ENCODE results near the gene SAV1. TPM values are rescaled to one million over a fixed set of nuclear protein-coding genes. Genes with fewer than 3 reads are reported as not detected.
"Not testable (repeated sequence)": the region's sequence is repeated elsewhere in the genome, so short reads cannot be mapped to it uniquely, and the experiment has no call there.

The SAV1 gene
- polyA plus RNA-seq (ENCODE audit: insufficient read length), result 38.8 TPM
- long read RNA-seq, donor 1, transcript SAV1-201 (5 exons, 3,063 nt), result major isoform, 10 of 11 reads
- long read RNA-seq, donor 1, partial matches to known transcripts, result 0 of 11 reads
- long read RNA-seq, donor 1, other reads (novel, unspliced or antisense), result 0 of 11 reads
- long read RNA-seq, donor 2, transcript SAV1-201 (5 exons, 3,063 nt), result major isoform, 6 of 6 reads
- long read RNA-seq, donor 2, partial matches to known transcripts, result 0 of 6 reads
- long read RNA-seq, donor 2, other reads (novel, unspliced or antisense), result 0 of 6 reads
- long read RNA-seq, donor 3, transcript SAV1-201 (5 exons, 3,063 nt), result major isoform, 9 of 9 reads
- long read RNA-seq, donor 3, partial matches to known transcripts, result 0 of 9 reads
- long read RNA-seq, donor 3, other reads (novel, unspliced or antisense), result 0 of 9 reads
- long read RNA-seq, donor 4, result 0 reads
- long read RNA-seq, donor 5, transcript SAV1-201 (5 exons, 3,063 nt), result major isoform, 9 of 9 reads
- long read RNA-seq, donor 5, partial matches to known transcripts, result 0 of 9 reads
- long read RNA-seq, donor 5, other reads (novel, unspliced or antisense), result 0 of 9 reads
- long read RNA-seq, donor 6, transcript SAV1-201 (5 exons, 3,063 nt), result major isoform, 11 of 17 reads
- long read RNA-seq, donor 6, partial matches to known transcripts, result 5 of 17 reads
- long read RNA-seq, donor 6, other reads (novel, unspliced or antisense), result 0 of 17 reads
- long read RNA-seq, donor 7, transcript SAV1-201 (5 exons, 3,063 nt), result major isoform, 18 of 19 reads
- long read RNA-seq, donor 7, partial matches to known transcripts, result 0 of 19 reads
- long read RNA-seq, donor 7, other reads (novel, unspliced or antisense), result 0 of 19 reads
- long read RNA-seq, donor 8, result 0 reads

DNA sequence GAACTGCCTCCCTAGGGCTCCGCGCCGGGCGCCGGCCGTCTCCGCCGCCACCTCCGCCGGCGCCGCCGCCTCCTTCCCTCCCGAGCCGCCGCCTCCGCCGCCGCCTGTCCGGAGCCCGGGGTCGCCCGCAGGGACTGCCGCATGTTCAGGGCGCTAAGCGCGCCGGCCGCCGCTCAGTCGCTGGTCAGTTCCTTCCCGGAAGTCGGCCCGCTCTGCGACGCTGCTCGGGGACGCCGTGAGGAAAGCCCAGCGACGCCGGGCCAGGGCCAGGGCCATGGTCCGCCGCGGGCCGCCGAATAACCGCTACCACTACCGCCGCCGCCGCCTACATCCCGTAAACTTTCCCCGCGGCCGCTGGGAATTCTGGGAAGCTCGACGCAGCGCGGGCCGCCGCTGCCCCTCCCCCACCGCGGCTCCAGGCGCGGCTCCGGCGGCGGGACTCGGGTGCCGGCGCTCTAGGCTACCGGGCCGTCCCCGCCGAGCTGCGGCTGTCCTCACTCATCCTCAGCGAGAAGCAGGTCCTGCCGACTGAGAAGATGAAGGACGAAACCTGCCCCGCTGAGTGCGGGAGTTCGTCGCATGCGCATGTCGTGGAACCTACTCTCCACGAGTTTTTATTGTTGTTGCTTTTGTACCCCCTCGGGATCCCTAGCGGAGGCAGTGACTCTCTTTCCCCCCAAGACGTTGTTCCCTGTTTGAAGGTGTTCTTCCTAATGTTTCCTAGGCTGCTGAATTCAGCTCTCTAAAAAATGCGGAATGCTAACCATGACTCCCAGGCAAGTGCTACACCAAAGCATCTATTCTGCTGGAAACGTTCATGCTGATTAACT is at the start of gene SAV1:
Gene SAV1 (minus strand): TSS at position 311 of the 830 bp plus-strand sequence. CDS start 339 bp downstream, outside the sequence.
- peak; percentile 87 for DNase-seq

DNA sequence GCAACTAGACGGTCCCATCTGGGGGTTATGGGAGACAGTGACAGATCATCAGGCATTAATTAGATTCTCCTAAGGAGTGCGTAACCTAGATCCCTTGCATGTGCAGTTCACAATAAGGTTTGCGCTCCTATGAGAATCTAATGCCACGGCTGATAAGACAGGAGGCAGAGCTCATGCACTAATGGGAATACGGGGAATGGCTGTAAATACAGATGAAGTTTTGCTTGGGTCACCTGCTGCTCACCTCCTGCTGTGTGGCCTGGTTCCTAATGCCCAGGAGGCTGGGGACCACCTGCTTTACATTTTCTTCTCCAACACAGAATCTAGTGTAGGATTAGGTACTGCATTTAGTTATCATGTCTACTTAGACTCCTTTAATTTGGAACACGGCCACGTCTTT is 49.7 kb upstream of the SAV1 start:
- DNase-seq, result no peak

DNA sequence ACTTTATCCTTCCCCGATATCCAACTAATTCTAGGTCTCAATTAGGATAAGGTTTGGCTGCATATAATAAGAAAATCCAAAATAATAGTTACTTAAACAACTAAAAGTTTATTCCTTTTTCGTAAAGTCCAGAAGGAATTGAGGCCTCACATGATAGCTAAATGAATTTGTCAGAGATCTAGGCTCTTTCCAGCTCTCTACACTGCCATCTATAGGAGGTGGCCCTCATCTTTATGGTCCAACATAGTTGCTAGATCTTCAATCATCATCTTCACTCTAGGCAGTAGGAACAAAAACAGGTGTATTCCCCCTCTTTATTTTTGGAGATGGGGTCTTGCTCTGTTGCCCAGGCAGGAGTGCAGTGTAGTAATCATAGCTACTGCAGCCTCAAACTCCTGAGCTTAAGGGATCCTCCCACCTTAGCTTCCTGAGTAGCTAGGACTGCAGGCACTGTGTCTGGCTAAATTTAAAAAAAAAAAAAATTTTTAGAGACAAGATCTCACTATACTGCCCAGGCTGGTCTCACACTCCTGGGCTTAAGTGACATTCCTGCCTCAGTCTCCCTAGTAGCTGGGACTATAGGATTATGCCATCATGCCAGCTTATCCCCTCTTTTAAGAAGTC is 46.5 kb upstream of the SAV1 start:
- DNase-seq, result peak; percentile 12

DNA sequence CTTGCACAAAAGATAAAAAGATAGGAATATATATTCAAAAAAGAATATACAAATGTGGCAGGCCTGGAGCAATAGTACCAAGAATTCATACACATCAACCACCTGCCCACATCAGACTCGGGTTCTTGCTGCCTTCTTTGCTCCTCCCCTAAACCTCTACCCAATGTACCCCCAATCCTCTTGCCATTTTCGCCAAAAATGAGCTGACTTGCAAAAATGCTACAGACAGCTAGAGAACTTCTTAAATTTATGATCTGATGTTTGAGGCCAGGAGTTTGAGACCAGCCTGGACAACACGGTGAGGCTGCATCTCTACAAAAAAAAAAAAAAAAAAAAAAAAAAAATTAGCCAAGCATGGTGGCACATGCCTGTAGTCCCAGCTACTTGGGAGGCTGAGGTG is 42.9 kb upstream of the SAV1 start:
- DNase-seq, result no peak

DNA sequence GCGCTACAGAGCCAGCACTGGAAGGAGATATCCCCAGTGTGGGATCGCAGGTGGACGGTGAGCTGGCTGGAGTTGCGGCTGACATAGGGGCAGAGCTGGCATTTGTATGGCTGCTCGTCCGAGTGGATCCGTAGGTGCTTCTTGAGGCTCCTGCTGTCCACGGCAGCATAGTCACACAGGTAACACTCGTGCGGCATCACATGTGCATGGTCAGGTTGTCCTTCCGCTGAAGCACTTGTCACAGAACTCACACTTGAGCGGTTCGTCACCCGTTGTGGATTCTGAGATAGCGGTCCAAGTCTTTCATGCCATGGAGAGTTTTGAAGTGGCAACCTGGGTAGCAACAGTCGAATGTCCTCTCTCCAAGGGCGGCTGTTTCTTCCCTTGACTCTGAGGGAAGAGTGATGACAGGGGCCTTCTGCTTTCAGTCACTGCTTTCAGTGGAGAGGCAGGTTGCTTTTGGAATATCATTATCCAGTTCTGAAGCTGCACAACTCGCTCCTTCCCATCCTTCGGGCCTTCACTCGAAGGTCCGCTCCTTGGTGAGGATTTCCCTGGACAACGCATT is 37.0 kb upstream of the SAV1 start:
- DNase-seq, result no peak

DNA sequence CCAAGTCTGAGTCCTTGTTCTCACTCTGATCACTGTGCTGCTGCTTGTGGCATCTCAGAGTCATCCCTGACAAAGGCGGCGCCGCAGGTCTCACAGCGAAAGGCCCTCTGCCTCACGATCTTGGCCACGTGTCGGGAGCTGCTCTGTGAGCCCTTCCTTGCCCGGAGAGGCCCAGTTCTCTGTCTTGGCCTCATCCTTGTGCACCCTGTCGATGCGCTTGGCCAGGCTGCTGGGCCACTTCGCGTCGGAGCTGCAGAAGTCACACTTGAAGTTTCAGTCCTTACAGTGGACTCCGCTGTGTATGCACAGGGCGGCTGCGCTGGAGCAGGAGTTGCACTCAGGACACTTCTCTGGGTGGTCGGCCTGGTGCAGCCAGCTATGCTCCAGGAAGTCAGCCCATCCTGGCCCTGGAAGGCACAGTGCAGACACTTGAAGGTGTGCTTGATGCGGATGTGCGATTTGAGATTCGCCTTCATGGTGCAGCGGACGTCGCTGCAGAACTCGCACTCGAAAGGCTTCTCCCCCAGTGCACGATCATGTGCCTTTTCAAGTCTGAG is 36.4 kb upstream of the SAV1 start:
- no peak for DNase-seq

DNA sequence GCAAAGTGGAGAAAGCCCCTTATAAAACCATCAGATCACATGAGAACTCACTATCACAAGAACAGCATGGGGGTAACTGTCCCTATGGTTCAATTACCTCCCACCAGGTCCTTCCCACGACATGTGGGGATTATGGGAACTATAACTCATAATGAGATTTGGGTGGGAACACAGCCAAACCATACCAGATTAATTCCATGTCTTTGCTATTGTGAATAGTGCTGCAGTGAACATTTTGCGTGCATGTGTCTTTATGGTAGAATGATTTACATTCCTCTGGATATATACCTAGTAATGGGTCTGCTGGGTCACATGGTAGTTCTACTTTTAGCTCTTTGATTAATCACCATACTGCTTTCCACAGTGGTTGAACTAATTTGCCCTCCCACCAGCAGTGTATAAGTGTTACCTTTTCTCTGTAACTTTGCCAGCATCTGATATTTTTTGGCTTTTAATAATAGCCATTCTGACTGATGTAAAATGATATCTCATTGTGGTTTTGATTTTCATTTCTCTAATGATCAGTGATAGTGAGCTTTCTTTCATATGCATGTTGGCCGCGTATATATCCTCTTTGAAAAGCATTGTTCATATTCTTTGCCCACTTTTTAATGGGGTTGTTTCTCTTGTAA is 29.7 kb upstream of the SAV1 start:
- no peak for DNase-seq

DNA sequence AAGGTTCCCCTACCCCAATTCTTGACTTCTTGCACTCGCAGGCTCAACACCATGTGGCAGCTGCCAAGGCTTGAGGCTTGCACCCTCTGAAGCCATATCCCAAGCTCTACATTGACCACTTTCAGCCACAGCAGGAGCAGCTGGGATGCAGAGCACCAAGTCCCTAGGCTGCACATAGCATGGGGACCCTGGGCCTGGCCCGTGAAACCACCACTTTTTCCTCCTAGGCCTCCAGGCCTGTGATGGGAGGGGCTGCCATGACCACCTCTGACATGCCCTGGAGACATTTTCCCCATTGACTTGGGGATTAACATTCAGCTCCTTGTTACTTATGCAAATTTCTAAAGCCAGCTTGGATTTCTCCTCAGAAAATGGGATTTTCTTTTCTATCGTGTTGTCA is 26.2 kb upstream of the SAV1 start:
- not testable (repeated sequence) for DNase-seq

DNA sequence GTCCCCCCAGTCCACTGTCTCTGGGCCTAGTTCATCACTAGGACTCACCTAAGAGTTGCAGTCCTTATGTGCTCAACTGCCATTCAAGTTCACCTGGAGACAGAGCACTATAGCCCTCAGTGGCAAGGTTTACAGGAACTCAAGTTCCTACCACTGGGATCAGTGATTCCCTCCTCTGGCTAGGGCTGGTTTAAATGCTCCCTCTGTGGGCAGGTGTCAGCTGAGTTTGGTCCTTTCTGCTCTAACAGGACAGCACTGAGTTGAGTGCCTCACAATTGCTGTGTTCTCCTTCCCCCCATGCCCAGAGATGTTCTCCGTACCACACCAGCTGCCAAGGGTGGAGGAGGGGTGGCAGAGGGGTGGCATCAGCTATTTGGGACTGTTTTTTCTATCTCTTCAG is 20.8 kb upstream of the SAV1 start:
- DNase-seq, result no peak

DNA sequence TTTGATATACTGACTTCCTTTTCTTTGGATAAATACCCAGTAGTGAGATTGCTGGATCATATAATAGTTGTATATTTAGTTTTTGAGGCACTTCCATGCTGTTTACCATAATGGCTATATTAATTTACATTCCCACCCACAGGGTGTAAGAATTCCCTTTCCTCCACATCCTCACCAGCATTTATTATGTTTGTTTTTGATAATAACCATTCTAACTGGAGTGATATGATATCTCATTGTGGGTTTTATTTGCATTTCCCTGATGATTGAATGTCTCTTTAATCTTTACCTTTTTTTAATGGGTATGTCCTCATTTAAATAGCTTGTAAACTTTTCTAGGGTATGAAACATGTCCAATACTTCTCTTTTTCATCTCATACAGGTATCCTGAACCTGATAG is 11.6 kb upstream of the SAV1 start:
- DNase-seq, result no peak

DNA sequence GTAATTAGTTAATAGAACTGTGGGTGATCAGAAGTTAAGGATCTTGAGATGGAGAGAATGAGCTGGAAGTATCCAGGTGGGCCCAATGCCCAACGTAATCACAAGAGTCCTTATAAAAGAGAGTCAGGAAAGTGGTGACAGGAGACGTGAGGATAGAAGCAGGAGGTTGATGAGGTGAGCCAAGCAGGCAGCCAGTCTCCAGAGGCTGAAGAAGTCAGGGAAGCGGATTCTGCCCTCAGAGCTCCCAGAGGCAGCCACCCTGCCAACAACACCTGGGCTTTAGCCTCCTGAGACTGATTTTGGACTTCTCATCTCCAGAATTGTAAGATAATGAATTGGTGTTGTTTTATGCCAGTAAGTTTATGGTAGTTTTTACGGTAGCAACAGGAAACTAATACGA is 10.1 kb upstream of the SAV1 start:
- DNase-seq, result no peak

DNA sequence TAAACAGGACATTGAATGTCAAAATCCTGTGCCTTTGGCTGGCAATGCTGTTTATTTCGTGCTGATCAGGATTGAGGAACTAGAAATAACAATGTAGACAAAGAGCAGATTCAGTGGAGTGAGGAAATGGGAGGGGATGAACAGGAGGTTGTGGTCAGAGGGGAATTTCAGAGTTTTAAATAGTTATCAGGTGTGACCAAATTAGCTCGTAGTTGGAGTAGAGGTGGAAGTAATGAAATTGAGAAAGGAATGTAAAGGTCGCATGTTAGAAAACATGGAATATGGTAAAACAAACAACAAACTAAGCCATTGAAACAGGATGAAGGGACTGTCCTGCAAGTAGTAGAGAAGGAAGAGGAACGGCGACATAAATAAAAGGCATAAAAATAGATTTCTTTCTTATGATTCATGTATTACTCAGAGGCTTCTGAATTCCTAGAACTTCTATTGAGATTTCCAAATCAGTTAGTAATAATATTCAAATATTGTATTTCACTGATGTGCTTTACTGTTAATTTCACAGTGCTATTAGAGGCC is 9.5 kb upstream of the SAV1 start:
- DNase-seq, result no peak

DNA sequence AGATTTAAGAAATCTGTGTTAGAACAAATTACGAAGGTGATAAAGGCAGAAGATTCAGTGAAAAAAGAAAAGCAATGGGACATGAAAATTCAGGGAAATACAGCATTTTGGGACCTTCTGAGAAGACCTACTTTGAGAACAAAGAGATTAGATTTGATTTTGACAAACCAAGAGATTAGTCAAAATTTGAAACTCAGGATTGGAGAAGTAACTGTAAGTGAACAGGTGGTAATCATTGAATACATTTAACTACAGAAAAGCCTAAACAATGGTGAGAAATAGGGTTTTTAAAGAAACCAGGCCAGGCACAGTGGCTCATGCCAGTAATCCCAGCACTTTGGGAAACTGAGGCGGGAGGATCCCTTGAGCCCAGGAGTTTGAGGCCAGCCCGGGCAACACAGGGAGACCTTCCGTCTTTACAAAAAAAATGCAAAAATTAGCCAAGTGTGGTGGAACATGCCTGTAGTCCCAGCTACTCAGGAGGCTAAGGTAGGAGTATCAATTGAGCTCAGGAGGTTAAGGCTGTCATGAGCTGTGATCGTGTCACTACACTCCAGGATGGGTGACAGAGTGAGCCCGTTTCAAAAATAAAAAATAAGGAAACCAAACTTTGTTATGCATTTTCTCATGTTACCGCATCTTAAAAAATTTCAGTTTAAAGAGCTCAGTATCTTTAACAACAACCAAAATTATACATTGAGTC is 8.9 kb upstream of the SAV1 start:
- no peak for DNase-seq

DNA sequence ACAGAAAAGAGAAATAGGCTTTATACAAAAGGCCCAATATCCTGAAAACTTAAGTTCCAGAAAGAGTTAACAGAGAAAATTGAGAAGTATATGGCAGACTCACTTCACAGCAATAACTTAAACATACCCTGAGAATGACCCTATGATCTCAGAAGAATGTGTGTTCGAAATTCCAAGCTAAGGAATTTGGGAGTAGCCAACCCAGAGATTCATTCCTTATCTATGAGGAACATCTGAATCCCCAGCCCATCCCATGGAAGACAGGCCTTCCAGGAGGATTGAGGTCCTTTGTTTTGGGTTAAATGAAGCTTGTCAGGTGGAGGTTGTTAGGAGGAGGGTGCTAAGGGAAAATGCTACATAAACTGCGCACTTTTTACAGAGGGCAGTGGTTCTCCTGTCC is 7.5 kb upstream of the SAV1 start:
- DNase-seq, result no peak

DNA sequence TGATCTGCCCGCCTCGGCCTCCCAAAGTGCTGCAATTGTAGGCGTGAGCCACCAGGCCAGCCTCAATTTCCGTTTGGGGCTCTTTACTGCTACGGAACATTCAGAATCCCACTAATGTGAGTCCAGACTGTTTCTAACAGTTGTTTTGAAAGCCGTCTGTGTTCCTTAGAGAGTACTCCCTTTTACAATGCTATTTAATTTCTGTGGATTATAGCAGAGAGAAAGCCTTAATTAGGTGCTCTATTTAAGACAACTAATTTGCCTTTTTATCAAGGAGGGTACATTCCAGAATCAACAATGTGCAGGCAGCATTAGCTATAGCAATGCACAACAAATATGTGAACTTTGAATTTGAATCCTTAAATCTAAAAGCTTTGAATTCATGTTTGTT is 2.8 kb upstream of the SAV1 start:
- no peak for DNase-seq

DNA sequence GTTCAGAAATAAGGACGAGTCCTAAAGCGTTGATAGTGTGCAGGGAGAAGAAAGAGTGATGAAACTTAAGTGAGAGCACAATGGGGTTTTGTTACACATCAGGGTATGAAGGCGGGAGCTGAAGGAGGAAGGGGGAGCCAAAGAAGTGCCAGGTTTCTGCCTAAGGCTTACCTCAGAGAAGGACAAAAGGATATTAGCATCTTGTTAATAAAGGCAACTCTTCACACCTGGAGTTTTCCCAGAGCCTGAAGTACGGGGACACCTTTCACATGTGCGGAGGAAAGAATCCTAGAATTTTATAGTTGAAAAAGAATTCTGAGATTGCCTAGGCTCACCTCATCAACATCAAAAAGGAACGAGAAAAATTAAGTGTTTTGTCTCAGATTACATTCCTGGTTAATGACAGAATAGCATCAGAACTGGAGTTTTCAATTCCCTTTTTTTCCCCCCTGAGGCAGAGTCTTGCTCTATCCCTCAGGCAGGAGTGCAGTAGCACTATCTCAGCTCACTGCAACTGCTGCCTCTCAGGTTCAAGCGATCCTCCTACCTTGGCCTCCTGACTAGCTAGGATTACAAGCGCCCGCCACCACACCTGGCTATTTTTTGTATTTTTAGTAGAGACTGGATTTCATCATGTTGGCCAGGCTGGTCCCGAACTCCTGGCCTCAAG is 2.2 kb upstream of the SAV1 start:
- no peak for DNase-seq

DNA sequence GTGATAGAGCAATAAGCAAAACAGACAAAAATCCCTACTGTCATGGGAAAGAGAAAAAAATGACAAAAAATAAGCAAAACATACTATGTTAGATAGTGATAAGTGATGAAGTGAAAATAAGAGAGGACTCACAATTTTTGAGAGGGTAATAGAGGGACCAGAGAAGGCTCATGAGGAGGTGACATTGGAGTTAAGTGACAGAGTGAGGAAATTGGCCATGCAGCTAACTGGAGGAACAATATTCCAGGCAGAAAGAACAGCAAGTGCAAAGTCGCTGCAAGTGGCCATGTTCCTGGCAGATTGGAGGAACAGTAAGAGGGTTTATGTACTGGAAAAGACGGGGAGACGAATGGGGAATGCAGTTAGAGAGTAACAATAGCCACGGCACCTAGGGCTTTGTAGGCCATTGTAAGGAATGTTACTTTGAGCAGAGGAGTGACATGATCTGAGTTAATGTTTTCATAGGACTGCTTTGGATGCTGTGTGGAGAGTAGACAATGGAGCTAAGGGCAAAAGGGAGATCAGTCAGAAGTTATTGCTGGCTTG is 1.4 kb upstream of the SAV1 start:
- peak; percentile 14 for DNase-seq

DNA sequence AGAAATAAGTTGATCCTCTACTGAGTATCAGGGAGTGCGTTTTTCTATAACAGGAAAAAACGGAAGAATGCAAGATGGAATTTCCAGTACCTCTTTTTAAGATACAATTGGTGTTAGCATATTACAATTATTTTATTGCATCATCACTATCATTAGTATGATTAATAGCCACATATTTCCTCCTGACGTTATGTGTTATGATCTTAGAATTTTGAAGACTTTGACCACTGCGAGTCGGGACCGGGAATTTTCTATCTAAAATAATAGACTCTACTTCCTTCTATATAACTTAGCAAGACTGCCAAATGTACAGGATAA is 679 bp upstream of the SAV1 start:
- DNase-seq, result no peak

DNA sequence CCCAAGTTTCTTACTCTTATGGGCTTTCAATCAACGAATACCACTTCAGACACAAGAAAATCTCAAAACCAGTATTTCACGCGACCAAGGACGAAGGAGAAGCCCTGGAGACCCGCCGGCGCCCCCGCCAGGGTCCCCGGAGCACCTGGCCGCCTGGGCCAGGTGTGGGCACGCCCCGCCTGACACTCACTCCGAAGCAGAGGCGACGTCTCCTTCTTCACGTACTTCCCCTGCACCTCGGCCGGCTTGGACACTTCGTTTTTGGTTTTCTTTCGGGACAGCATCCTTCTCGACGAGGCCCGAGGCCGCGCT is 466 bp downstream of the SAV1 start:
- no peak for DNase-seq
